Measurements from ENCODE around the gene MATCAP1. TPM values are rescaled to one million over a fixed set of nuclear protein-coding genes. Genes with fewer than 3 reads are reported as not detected.

The MATCAP1 gene
- total RNA-seq, 3 donors from 2014 or later, result 10.9 to 13.4 (median 11.6) TPM

DNA sequence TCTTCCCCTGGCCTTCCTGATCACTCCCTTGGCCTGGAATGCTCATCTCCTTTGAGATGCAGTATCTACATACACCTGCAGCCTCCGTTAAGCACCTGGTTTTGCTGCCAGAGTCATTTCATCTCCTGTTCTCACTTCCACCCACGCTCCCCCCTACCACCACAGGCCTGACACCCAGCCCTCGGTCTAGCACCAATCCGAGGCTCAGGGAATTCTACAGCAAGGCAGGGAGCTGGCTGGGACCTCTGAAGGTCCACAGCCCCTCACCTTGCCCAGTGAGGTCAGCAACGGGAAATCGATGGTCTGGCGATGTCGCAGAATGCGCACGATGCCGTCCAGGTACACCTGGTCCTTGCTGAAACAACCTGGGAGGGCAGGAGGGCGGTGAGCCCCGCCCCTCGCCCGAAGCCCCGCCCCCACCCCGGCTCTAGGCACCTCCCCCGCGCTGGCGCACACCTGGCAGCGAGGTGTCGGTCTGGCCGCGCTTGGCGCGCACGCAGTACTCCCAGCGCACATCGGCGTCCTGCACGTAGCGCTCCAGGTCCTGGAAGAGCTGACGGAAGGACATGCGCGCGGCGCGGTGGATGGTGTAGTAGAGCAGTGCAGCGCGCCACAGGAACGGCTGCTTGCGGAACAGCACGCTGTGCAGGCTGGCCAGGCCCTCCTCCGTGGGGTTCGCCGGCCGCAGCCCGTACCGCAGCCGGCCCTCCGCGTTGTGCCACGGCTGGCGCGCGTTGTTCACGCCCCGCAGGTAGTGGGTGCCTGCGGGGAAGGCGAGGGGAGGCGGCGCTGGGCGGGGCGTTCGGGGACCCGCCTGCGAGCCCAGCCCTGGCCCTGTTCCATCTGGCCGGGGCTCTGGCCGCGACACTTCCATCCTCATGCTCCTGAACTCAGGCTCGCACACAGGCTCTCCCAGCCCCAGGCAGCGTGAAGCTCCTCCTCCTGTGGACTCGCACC is 5.7 kb downstream of the MATCAP1 start:
- Histone ChIP-seq H3K27ac (peak overlapping the region; percentile 76 to 87), H3K36me3 (no peaks in the 10 kb centered on the region), H3K4me3 (peak overlapping the region; percentile 29 to 77 (median 56)), H3K9me3 (no peaks in the 10 kb centered on the region), H3K4me1 (peaks cover 5 to 11% of the 10 kb centered on the region in 2 donors), H3K27me3 (no peaks in the 10 kb centered on the region)
- TF ChIP-seq POLR2A (IDR thresholded peaks at IDR 0.05) (no peak), POLR2AphosphoS5 (IDR thresholded peaks at IDR 0.05) (peak; percentile 19 to 59 (median 52))
- TF ChIP-seq, protein P1, sequence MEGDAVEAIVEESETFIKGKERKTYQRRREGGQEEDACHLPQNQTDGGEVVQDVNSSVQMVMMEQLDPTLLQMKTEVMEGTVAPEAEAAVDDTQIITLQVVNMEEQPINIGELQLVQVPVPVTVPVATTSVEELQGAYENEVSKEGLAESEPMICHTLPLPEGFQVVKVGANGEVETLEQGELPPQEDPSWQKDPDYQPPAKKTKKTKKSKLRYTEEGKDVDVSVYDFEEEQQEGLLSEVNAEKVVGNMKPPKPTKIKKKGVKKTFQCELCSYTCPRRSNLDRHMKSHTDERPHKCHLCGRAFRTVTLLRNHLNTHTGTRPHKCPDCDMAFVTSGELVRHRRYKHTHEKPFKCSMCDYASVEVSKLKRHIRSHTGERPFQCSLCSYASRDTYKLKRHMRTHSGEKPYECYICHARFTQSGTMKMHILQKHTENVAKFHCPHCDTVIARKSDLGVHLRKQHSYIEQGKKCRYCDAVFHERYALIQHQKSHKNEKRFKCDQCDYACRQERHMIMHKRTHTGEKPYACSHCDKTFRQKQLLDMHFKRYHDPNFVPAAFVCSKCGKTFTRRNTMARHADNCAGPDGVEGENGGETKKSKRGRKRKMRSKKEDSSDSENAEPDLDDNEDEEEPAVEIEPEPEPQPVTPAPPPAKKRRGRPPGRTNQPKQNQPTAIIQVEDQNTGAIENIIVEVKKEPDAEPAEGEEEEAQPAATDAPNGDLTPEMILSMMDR (IDR thresholded peaks at IDR 0.05), result peak in 2 of 3 donors; percentile 15 to 29
- intact Hi-C loops (cut with DNase I; ENCODE audit: low total_unique reads), result loop anchor here (10.0 kb wide), 1 partner anchor 237 kb away; the partner anchor contains the start of gene ZDHHC1
- peak; percentile 74 to 82 for DNase-seq (ENCODE audit: low spot score in 2 of 2)

DNA sequence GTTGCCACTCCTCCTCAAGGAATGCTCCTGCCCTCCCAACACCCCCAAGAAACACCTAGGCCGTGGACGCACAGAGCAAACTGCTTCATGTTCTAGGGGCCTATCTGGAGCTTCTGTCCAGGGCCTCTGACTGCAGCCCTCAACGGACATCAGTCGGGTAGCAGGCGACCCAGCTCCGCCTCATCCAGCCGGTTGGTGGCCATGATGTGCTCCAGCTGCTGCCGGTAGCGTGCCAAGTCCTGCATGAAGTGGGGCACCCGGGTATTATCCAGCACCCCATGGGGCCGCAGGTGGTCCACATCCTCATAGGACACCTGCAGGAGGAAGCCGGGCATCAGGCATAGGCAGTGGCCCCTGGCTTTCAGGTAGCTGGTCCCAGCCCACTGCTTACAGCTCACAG is 7.1 kb downstream of the MATCAP1 start:
- Histone ChIP-seq H3K9me3 (no peaks in the 10 kb centered on the region), H3K27me3 (no peaks in the 10 kb centered on the region), H3K4me3 (no peak overlapping the region), H3K4me1 (peaks cover 5 to 11% of the 10 kb centered on the region in 2 donors), H3K36me3 (no peaks in the 10 kb centered on the region), H3K27ac (no peak overlapping the region)
- intact Hi-C loops (cut with DNase I; ENCODE audit: low total_unique reads), result loop anchor here (10.0 kb wide), 1 partner anchor 238 kb away; the partner anchor contains the start of gene ZDHHC1
- TF ChIP-seq, protein P1 (IDR thresholded peaks at IDR 0.05), result no peak
- TF ChIP-seq POLR2A (IDR thresholded peaks at IDR 0.05) (no peak), POLR2AphosphoS5 (IDR thresholded peaks at IDR 0.05) (no peak)
- DNase-seq (ENCODE audit: low spot score in 2 of 2), result no peak

DNA sequence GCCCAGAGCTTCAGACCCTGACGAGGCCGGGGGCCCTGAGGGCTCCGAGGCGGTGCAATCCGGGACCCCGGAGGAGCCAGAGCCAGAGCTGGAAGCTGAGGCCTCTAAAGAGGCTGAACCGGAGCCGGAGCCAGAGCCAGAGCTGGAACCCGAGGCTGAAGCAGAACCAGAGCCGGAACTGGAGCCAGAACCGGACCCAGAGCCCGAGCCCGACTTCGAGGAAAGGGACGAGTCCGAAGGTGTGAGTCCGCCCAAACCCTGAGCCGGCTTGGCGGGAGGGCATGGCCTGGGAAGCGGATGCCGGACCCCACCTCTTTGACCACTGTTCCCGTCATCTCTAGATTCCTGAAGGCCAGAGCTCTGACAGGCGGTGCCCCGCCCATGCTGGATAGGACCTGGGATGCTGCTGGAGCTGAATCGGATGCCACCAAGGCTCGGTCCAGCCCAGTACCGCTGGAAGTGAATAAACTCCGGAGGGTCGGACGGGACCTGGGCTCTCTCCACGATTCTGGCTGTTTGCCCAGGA is 9.0 kb downstream of the MATCAP1 start:
- H3K27ac ChIP-seq, result peak overlapping the region; percentile 89 to 96
- TF ChIP-seq, protein P1 (IDR thresholded peaks at IDR 0.05), result no peak
- no peak for TF ChIP-seq POLR2AphosphoS5 (IDR thresholded peaks at IDR 0.05)
- peaks cover 5 to 11% of the 10 kb centered on the region in 2 donors for H3K4me1 ChIP-seq
- no peaks in the 10 kb centered on the region for H3K36me3 ChIP-seq
- no peaks in the 10 kb centered on the region for H3K27me3 ChIP-seq
- no peak for DNase-seq (ENCODE audit: low spot score in 2 of 2)
- H3K4me3 ChIP-seq, result peak overlapping the region; percentile 37 to 75 (median 59)
- no peaks in the 10 kb centered on the region for H3K9me3 ChIP-seq
- intact Hi-C loops (cut with DNase I; ENCODE audit: low total_unique reads), result loop anchor here (10.0 kb wide), 1 partner anchor 240 kb away; the partner anchor contains the start of gene ZDHHC1

DNA sequence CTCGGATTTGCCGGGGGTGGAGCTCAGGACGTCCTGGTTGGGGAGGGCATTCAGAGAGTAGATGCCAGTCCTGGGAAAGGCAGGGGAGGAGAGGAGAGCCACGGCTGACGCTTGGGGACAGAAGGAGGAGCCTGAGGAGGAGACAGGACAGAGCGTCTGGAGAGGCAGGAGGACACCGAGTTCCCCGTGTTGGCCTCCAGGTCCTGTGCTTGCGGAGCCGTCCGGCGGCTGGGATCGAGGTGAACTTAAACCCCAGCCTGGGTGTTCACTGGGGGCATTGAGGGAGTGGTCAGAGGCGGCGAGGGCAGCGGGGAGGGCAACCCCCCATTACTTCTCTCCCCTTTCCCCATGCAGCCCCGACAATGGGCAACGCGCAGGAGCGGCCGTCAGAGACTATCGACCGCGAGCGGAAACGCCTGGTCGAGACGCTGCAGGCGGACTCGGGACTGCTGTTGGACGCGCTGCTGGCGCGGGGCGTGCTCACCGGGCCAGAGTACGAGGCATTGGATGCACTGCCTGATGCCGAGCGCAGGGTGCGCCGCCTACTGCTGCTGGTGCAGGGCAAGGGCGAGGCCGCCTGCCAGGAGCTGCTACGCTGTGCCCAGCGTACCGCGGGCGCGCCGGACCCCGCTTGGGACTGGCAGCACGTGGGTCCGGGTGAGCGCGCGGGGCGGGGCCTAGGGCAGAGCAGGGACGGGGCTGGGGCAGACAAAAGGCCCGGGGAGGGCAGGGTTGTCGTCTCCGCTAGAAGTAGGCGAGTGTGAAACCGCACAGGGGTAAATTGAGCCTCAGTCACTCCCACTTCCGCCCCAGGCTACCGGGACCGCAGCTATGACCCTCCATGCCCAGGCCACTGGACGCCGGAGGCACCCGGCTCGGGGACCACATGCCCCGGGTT is 9.7 kb downstream of the MATCAP1 start:
- intact Hi-C loops (cut with DNase I; ENCODE audit: low total_unique reads), result loop anchor here (10.0 kb wide), 1 partner anchor 241 kb away; the partner anchor contains the start of gene ZDHHC1
- Histone ChIP-seq H3K36me3 (no peaks in the 10 kb centered on the region), H3K9me3 (no peaks in the 10 kb centered on the region), H3K4me3 (peak overlapping the region; percentile 37 to 75 (median 59)), H3K4me1 (peaks cover 5 to 16% of the 10 kb centered on the region in 2 donors), H3K27ac (peak overlapping the region; percentile 89 to 96), H3K27me3 (no peaks in the 10 kb centered on the region)
- peak; percentile 81 to 86 for DNase-seq (ENCODE audit: low spot score in 2 of 2)
- TF ChIP-seq, protein P1 (IDR thresholded peaks at IDR 0.05), result peak in 1 of 3 donors; percentile 13
- TF ChIP-seq POLR2A (IDR thresholded peaks at IDR 0.05), result no peak
- TF ChIP-seq POLR2AphosphoS5 (IDR thresholded peaks at IDR 0.05), result peak; percentile 51 to 56 (median 53)
